ENCODE data around the gene ARL2.
A peak's percentile ranks its signal among the peaks of the same experiment; 100 is the strongest.

Gene ARL2

DNA sequence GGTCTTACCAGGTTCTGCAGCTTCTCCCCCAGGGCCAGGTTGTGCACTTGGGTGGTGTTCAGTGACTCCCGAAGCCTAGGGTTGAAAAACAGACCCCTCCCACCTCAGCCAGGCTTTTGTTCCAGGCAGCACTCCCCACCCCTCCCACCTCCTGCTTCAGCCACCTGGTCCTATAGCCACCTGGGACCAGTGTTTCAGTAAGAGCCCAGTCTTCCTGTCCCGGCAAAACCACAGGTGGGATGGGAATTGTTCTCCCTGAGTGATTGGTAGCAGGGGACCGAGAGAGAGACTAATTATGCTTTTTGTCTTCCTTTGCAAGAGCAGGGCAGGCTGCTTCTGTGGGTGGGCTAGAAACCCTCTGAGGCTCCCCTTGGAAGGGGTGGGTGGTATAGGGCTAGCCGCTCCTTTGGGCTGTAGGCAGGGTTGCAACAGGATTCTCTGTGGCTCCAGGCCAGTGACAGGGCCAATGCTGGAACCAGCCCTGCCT lies 52.9 kb downstream of the ARL2 start:
- Histone ChIP-seq H3K4me2 (peak overlapping the region in 2 of 11 experiments; percentile 36 to 68; a peak in 8 of 22 replicates), H3K4me3 (no peak overlapping the region; a peak in 1 of 20 replicates), H4K20me1 (no peaks in the 10 kb centered on the region), H3K4me1 (peaks cover 2 to 24% (median 12%) of the 10 kb centered on the region in 10 experiments; a peak in 18 of 20 replicates), H3K27me3 (no peaks in the 10 kb centered on the region), H3K27ac (peak overlapping the region in 2 of 11 experiments; percentile 34 to 42; a peak in 3 of 22 replicates), H3K9me3 (replicated peaks in 1 of 11) (no peaks in the 10 kb centered on the region), H3K36me3 (no peaks in the 10 kb centered on the region), H3K9ac (peak overlapping the region in 6 of 11 experiments; percentile 7 to 60 (median 30); a peak in 8 of 22 replicates)
- TF ChIP-seq Cebpa-rat (IDR thresholded peaks at IDR 0.05): no peak

DNA sequence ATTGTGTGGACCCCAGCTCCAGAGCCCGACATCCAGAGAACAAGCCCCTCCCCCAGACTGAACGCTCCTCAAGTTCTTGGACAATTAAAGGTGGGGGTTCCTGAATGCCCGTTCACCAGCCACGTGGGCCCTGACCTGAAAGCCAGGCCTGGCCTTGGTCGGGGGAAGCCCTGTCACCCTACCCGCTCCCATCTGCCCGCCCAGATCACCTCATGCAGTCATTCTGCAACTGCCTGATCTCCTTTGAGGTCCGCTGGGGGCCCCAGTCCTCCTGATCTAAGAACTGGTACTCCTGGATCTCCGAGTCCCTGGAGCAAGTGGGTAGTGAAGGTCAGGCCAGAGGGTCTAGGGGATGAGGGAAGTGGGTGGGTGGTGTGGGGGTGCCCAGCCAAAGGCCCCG lies 53.5 kb downstream of the ARL2 start:
- Histone ChIP-seq H3K27ac (peak overlapping the region in 2 of 11 experiments; percentile 34 to 42; a peak in 3 of 22 replicates), H3K4me2 (peak overlapping the region in 2 of 11 experiments; percentile 36 to 68; a peak in 8 of 22 replicates)

DNA sequence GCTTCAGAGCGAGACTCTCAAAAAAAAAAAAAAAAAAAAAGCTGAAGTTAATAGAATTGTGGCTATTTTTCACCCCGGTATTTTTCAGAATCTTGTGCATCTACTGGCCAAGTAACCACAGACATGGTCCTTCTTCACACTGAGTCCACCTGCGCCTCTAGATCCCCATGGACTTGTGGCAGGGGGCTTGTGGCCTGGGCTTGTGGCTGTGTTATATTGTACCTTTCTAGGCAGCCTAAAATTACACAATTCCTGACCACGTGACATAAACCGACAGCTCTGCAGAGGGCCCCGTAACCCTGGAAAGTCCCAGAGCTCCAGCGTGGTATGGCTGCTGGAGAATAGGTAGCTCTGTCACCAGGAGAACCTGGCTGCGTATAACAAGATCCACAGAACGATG lies 55.3 kb downstream of the ARL2 start:
- no peaks in the 10 kb centered on the region for H3K9me3 ChIP-seq (replicated peaks in 1 of 11)
- H3K4me3 ChIP-seq: no peak overlapping the region
- no peaks in the 10 kb centered on the region; a peak in 1 of 22 replicates for H3K27me3 ChIP-seq
- H3K9ac ChIP-seq: no peak overlapping the region
- H3K27ac ChIP-seq: no peak overlapping the region
- H4K20me1 ChIP-seq: no peaks in the 10 kb centered on the region
- H3K36me3 ChIP-seq: no peaks in the 10 kb centered on the region
- no peak for TF ChIP-seq Cebpa-rat (IDR thresholded peaks at IDR 0.05)
- H3K4me2 ChIP-seq: no peak overlapping the region
- H3K4me1 ChIP-seq: peaks cover 0 to 19% (median 6%) of the 10 kb centered on the region in 10 experiments; a peak in 13 of 20 replicates

More for the DNA sequence above, 53.5 kb downstream of the ARL2 start:
- no peaks in the 10 kb centered on the region for H3K9me3 ChIP-seq (replicated peaks in 1 of 11)
- peak overlapping the region in 4 of 11 experiments; percentile 30 to 60 (median 39); a peak in 7 of 22 replicates for H3K9ac ChIP-seq
- H4K20me1 ChIP-seq: no peaks in the 10 kb centered on the region
- peaks cover 0 to 24% (median 9%) of the 10 kb centered on the region in 10 experiments; a peak in 15 of 20 replicates for H3K4me1 ChIP-seq
- no peaks in the 10 kb centered on the region; a peak in 1 of 22 replicates for H3K27me3 ChIP-seq
- H3K4me3 ChIP-seq: no peak overlapping the region; a peak in 1 of 20 replicates
- TF ChIP-seq Cebpa-rat (IDR thresholded peaks at IDR 0.05): no peak
- H3K36me3 ChIP-seq: no peaks in the 10 kb centered on the region
